GM21737 (cell line): ENCODE measurements around the gene ARHGAP19.

Source experiments
- ATAC-seq: cut with Tn5 transposase; IDR thresholded peaks from one replicate; pipeline ENCODE4 v1.9.1; 2021; ENCODE audit warnings: mild to moderate bottlenecking, moderate library complexity; ENCODE audit not compliant: unreplicated experiment

The ARHGAP19 gene

GRCh38 chr10:97197030-97197500, 95.4 kb downstream of the ARHGAP19 start:
- ATAC-seq, result no peak

GRCh38 chr10:97196223-97197029, 96.0 kb downstream of the ARHGAP19 start:
- ATAC-seq, result no peak

- no peak for ATAC-seq
Observed at GRCh38 chr10:97195706-97196222, 96.7 kb downstream of the ARHGAP19 start.

- ATAC-seq, result no peak
Observed at GRCh38 chr10:97192952-97193435, 99.4 kb downstream of the ARHGAP19 start.

- no peak for ATAC-seq
Observed at GRCh38 chr10:97190450-97190849, 102.0 kb downstream of the ARHGAP19 start.

- ATAC-seq, result no peak
Observed at GRCh38 chr10:97188261-97188711, 104.2 kb downstream of the ARHGAP19 start.

GRCh38 chr10:97186911-97187310, 105.5 kb downstream of the ARHGAP19 start:
- ATAC-seq, result no peak

- no peak for ATAC-seq
Observed at GRCh38 chr10:97185326-97186058, 106.9 kb downstream of the ARHGAP19 start, which contains the start of gene SLIT1. Gene SLIT1, minus strand, starts transcription at chr10:97185959. Its CDS starts 285 bp downstream, at chr10:97185674.

- ATAC-seq, result no peak
Observed at GRCh38 chr10:97184971-97185325, 107.5 kb downstream of the ARHGAP19 start.

- ATAC-seq, result no peak
Observed at GRCh38 chr10:97183314-97183713, 109.1 kb downstream of the ARHGAP19 start.

- no peak for ATAC-seq
Observed at GRCh38 chr10:97182288-97182990, 110.0 kb downstream of the ARHGAP19 start.

GRCh38 chr10:97180986-97181385, 111.5 kb downstream of the ARHGAP19 start:
- ATAC-seq, result no peak

GRCh38 chr10:97180363-97180755, 112.1 kb downstream of the ARHGAP19 start:
- ATAC-seq, result no peak

- no peak for ATAC-seq
Observed at GRCh38 chr10:97179731-97180362, 112.6 kb downstream of the ARHGAP19 start.

GRCh38 chr10:97179311-97179710, 113.1 kb downstream of the ARHGAP19 start:
- ATAC-seq, result no peak

GRCh38 chr10:97178074-97178473, 114.4 kb downstream of the ARHGAP19 start:
- ATAC-seq, result no peak

GRCh38 chr10:97176226-97176625, 116.2 kb downstream of the ARHGAP19 start:
- no peak for ATAC-seq

GRCh38 chr10:97175586-97175985, 116.9 kb downstream of the ARHGAP19 start:
- no peak for ATAC-seq

- ATAC-seq, result no peak
Observed at GRCh38 chr10:97174941-97175340, 117.5 kb downstream of the ARHGAP19 start.

GRCh38 chr10:97174276-97174775, 118.1 kb downstream of the ARHGAP19 start:
- no peak for ATAC-seq
